Measurements from ENCODE around the gene CENPA.

The CENPA gene

DNA sequence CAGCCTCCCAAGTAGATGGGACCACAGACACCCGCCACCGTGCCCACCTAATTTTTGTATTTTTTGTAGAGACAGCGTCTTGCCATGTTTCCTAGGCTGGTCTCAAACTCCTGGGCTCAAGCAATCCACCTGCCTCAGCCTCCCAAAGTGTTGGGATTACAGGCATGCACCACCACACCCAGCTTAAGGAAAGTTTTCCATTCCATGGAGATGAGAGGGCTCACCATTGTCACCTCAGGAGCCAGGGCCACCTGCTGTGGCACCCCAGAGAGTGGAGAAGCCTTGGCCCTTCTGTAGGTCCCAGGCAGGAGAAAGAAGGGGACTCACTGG, 17.1 kb upstream of the CENPA start:
- H3K4me1 Mint-ChIP-seq (ENCODE audit: low read depth), result peaks cover 90% of the 10 kb centered on the region
- intact Hi-C loops (cut with micrococcal nuclease), result loop anchor here (1.0 kb wide), 1 partner anchor 17 kb away; no protein-coding TSS in a partner anchor
- H3K4me3 Mint-ChIP-seq, result peak overlapping the region; percentile 71

GRCh38 chr2:26769089-26769761, 16.6 kb upstream of the CENPA start:
- Mint-ChIP-seq H3K27me3 (no peaks in the 10 kb centered on the region), H3K4me3 (peak overlapping the region; percentile 71), H3K36me3 (ENCODE audit: low read depth) (peaks cover 74% of the 10 kb centered on the region), H3K9me3 (no peaks in the 10 kb centered on the region), H3K4me1 (ENCODE audit: low read depth) (peaks cover 86% of the 10 kb centered on the region), H3K27ac (peak overlapping the region; percentile 99)
- intact Hi-C loops (cut with micrococcal nuclease), result loop anchor here (1.0 kb wide), 1 partner anchor 16 kb away; no protein-coding TSS in a partner anchor

More for the DNA sequence above, 17.1 kb upstream of the CENPA start:
- H3K9me3 Mint-ChIP-seq, result no peaks in the 10 kb centered on the region
- H3K27ac Mint-ChIP-seq, result peak overlapping the region; percentile 99
- H3K36me3 Mint-ChIP-seq (ENCODE audit: low read depth), result peaks cover 74% of the 10 kb centered on the region
- H3K27me3 Mint-ChIP-seq, result no peaks in the 10 kb centered on the region

DNA sequence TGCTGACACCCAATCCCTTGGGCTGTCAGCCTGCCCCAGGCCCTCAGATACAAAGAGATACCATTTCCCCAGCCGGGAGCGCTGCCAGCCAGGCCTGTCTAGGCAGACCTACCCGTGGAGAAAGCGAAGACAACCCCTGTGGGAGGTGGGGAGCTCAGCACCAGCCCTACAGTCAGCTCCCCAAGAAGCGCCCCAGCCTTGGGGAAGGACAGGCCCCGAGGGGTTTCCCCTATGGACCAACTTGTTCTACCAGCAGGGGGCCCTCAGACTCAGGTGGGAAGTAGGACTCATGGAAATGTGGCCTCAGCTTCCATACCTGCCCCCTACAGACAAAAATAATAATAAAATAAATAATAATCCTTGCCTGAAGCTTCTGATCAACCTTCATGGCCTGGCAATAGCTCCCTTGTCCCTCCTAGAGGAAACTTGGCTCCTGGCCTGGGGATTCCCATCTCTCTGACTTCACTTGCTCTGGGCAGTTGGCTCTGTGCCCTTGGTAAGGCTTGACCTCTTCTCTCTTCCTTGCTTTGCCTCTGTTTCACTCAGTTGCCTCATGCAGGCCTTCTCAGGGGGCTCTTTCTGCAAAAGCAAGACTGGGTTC, 14.8 kb upstream of the CENPA start:
- no peaks in the 10 kb centered on the region for H3K9me3 Mint-ChIP-seq
- H3K36me3 Mint-ChIP-seq (ENCODE audit: low read depth), result peaks cover 74% of the 10 kb centered on the region
- no peak overlapping the region for H3K4me3 Mint-ChIP-seq
- H3K27ac Mint-ChIP-seq, result peak overlapping the region; percentile 99
- H3K4me1 Mint-ChIP-seq (ENCODE audit: low read depth), result peaks cover 69% of the 10 kb centered on the region
- intact Hi-C loops (cut with micrococcal nuclease), result no loop called here
- no peaks in the 10 kb centered on the region for H3K27me3 Mint-ChIP-seq

DNA sequence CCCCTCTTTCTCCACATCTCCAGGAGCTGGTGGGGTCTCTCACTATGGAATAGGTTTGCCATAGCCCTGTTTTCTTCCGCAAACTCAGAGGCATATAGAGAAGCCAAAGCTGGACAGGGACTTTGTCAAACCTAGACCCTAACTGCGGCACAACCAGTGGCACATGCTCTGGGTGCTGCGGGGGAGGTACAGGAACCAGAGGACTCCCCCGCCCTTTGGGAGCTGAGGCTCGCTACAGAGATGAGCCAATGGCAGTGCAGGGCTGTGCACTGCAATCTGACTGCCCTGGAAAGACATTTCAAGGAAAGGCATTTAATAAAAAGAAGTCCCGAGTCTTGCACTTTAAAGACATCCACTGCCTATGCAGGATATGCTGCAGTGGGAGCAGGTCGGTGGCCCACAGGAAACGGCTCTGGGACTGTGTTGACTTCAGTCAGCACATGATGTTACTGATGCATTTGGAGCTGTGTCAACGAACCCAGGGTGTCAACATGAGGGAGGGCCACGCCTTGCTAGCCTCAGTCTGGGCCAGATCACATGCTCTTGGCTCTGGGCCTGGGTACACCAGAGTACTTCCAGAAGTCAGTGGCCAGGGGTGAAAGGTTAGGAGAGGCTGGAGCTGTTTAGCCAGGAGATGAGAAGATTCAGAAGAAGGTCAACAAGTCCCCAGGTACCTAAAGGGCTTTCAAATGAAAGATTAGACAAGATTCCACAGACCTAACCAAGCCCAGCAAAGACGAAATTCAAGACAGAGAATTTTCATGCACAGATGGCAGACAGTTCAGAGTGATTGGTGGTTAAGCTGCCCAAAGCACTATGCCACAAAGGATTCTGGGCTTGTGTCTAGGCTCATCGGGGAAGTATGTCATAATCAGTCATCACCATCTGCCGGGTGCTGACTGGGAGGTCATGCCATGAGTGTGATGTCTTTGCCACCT, 13.5 kb upstream of the CENPA start:
- Mint-ChIP-seq H3K27me3 (no peaks in the 10 kb centered on the region), H3K4me3 (no peak overlapping the region), H3K36me3 (ENCODE audit: low read depth) (peaks cover 81% of the 10 kb centered on the region), H3K27ac (peak overlapping the region; percentile 99), H3K4me1 (ENCODE audit: low read depth) (peaks cover 58% of the 10 kb centered on the region), H3K9me3 (no peaks in the 10 kb centered on the region)
- intact Hi-C loops (cut with micrococcal nuclease), result no loop called here

- no peaks in the 10 kb centered on the region for H3K27me3 Mint-ChIP-seq
- H3K4me3 Mint-ChIP-seq, result no peak overlapping the region
- intact Hi-C loops (cut with micrococcal nuclease), result no loop called here
- no peak overlapping the region for H3K27ac Mint-ChIP-seq
- peaks cover 24% of the 10 kb centered on the region for H3K4me1 Mint-ChIP-seq (ENCODE audit: low read depth)
- peaks cover 92% of the 10 kb centered on the region for H3K36me3 Mint-ChIP-seq (ENCODE audit: low read depth)
- peaks cover 9% of the 10 kb centered on the region for H3K9me3 Mint-ChIP-seq
Observed at GRCh38 chr2:26776195-26776800, 9.6 kb upstream of the CENPA start.

DNA sequence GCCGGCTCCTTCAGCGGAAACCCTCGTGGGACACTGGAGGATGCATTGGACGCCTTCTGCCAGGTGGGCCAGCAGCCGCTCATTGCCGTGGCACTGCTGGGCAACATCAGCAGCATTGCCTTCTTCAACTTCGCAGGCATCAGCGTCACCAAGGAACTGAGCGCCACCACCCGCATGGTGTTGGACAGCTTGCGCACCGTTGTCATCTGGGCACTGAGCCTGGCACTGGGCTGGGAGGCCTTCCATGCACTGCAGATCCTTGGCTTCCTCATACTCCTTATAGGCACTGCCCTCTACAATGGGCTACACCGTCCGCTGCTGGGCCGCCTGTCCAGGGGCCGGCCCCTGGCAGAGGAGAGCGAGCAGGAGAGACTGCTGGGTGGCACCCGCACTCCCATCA, 7.8 kb upstream of the CENPA start:
- H3K4me3 Mint-ChIP-seq, result no peak overlapping the region

GRCh38 chr2:26778507-26778906, 7.3 kb upstream of the CENPA start:
- intact Hi-C loops (cut with micrococcal nuclease), result no loop called here
- Mint-ChIP-seq H3K27me3 (no peaks in the 10 kb centered on the region), H3K36me3 (ENCODE audit: low read depth) (peaks cover 83% of the 10 kb centered on the region), H3K4me1 (ENCODE audit: low read depth) (peaks cover 6% of the 10 kb centered on the region), H3K9me3 (peaks cover 9% of the 10 kb centered on the region), H3K27ac (no peak overlapping the region), H3K4me3 (no peak overlapping the region)

More for the DNA sequence above, 7.8 kb upstream of the CENPA start:
- peaks cover 83% of the 10 kb centered on the region for H3K36me3 Mint-ChIP-seq (ENCODE audit: low read depth)
- no peaks in the 10 kb centered on the region for H3K27me3 Mint-ChIP-seq
- H3K9me3 Mint-ChIP-seq, result peaks cover 9% of the 10 kb centered on the region
- no peak overlapping the region for H3K27ac Mint-ChIP-seq
- H3K4me1 Mint-ChIP-seq (ENCODE audit: low read depth), result peaks cover 6% of the 10 kb centered on the region
- intact Hi-C loops (cut with micrococcal nuclease), result no loop called here

- Mint-ChIP-seq H3K4me3 (no peak overlapping the region), H3K4me1 (ENCODE audit: low read depth) (peaks cover 6% of the 10 kb centered on the region), H3K36me3 (ENCODE audit: low read depth) (peaks cover 67% of the 10 kb centered on the region), H3K9me3 (peaks cover 9% of the 10 kb centered on the region), H3K27ac (no peak overlapping the region), H3K27me3 (no peaks in the 10 kb centered on the region)
- intact Hi-C loops (cut with micrococcal nuclease), result no loop called here
Observed at GRCh38 chr2:26780203-26780760, 5.6 kb upstream of the CENPA start.

DNA sequence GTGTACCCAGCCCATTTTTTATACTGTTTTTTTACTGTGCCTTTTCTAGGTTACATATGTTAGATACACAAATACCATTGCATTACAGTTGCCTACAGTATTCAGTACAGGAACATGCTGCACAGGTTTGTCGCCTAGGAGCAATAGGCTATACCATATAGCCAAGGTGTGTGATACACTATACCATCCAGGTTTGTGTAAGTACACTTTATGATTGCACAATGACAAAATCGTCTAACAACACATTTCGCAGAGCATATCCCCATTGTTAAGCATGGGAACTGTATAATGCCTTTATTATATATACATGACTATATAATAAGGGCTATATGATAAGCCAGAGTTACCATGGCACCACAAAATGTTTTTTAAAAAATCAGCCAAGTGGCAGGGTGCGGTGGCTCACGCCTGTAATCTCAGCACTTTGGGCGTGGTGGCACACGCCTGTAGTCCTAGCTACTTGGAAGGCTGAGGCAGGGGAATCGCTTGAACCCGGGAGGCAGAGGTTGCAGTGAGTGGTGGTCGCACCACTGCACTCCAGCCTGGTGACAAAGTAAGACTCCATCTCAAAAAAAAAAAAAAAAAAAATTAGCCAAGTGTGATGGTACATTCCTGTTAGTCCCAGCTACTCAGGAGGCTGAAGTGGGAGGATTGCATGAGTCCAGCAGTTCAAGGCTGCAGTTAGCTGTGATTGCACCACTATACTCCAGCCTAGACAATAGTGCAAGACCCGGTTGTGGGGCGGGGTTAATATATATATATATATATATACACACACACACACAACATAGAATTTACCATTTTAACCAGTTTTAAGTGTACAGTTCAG, 2.8 kb upstream of the CENPA start:
- H3K4me3 Mint-ChIP-seq, result no peak overlapping the region
- H3K27ac Mint-ChIP-seq, result no peak overlapping the region

GRCh38 chr2:26784570-26785234, 1.2 kb upstream of the CENPA start:
- Mint-ChIP-seq H3K27ac (peak overlapping the region; percentile 67), H3K36me3 (ENCODE audit: low read depth) (peaks cover 22% of the 10 kb centered on the region), H3K4me3 (no peak overlapping the region), H3K4me1 (ENCODE audit: low read depth) (peaks cover 27% of the 10 kb centered on the region), H3K9me3 (peaks cover 9% of the 10 kb centered on the region), H3K27me3 (no peaks in the 10 kb centered on the region)
- intact Hi-C loops (cut with micrococcal nuclease), result loop anchor here (1.0 kb wide), 1 partner anchor 15 kb away; no protein-coding TSS in a partner anchor

More for the DNA sequence above, 2.8 kb upstream of the CENPA start:
- H3K27me3 Mint-ChIP-seq, result no peaks in the 10 kb centered on the region
- peaks cover 9% of the 10 kb centered on the region for H3K9me3 Mint-ChIP-seq
- H3K36me3 Mint-ChIP-seq (ENCODE audit: low read depth), result peaks cover 38% of the 10 kb centered on the region
- intact Hi-C loops (cut with micrococcal nuclease), result no loop called here
- peaks cover 17% of the 10 kb centered on the region for H3K4me1 Mint-ChIP-seq (ENCODE audit: low read depth)

- Mint-ChIP-seq H3K27me3 (no peaks in the 10 kb centered on the region), H3K36me3 (ENCODE audit: low read depth) (peaks cover 5% of the 10 kb centered on the region), H3K9me3 (no peaks in the 10 kb centered on the region), H3K27ac (peak overlapping the region; percentile 40), H3K4me1 (ENCODE audit: low read depth) (peaks cover 28% of the 10 kb centered on the region), H3K4me3 (peak overlapping the region; percentile 70)
- intact Hi-C loops (cut with micrococcal nuclease), result no loop called here
Observed at GRCh38 chr2:26786207-26787028, 562 bp downstream of the CENPA start.

GRCh38 chr2:26792720-26793119, 6.9 kb downstream of the CENPA start:
- Mint-ChIP-seq H3K4me1 (ENCODE audit: low read depth) (peaks cover 21% of the 10 kb centered on the region), H3K4me3 (no peak overlapping the region), H3K27me3 (no peaks in the 10 kb centered on the region), H3K27ac (no peak overlapping the region), H3K36me3 (ENCODE audit: low read depth) (no peaks in the 10 kb centered on the region), H3K9me3 (no peaks in the 10 kb centered on the region)
- intact Hi-C loops (cut with micrococcal nuclease), result no loop called here

All from dendritic cell treated with granulocyte-macrophage colony-stimulating factor and Interleukin-4, amounts not matched to agents 40 ng/mL and 50 ng/mL, for 4 days (primary cell).